ENCODE results near the gene RGL4.

Gene RGL4

DNA sequence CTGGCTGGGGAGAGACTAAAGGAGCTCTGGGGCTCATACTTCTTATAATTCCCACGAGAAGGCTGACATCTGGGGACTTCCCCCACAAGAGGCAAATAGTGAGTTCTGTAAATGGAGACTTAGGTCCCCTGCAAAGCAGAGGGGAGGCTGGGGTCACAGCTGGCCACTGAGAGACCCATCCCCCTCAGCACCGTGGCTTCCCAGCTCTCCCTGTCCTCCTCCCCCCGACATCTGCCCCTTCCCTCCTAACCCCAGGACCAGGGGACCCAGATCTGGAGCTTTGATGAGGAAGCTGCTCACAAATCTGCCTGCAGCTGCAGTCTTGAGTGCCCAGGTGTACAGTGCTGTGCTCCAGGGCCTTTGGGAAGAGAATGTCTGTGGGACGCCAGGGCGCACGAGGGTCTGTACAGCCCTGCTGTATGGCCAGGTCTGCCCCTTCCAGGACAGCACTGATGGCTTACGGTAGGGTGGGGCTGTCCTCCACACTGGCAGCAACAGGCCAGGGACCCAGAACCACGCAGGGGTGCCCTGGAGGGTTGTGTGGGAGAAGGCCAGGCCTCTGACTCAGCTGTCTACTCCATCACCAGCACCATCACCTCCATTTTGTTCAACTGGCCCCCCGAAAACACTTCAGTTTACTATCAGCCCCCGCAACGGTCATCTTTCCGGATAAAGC, 1.1 kb downstream of the RGL4 start:
- Histone ChIP-seq H3K9me3 (ENCODE audit: control insufficient read depth in 2 of 2, low read length in 2 of 2) (no peaks in the 10 kb centered on the region), H3K27ac (ENCODE audit: low read length) (no peak overlapping the region), H3K4me3 (ENCODE audit: low read length in 2 of 2) (no peak overlapping the region), H3K9ac (ENCODE audit: low read length in 2 of 2) (no peak overlapping the region), H3K36me3 (ENCODE audit: control insufficient read depth in 2 of 2, insufficient read depth in 2 of 2, low read length in 2 of 2) (peaks cover 17 to 27% of the 10 kb centered on the region in 2 donors), H3K27me3 (ENCODE audit: control insufficient read depth in 1 of 2, insufficient read depth in 2 of 2, low read length in 2 of 2) (no peaks in the 10 kb centered on the region), H3K4me1 (ENCODE audit: control insufficient read depth, insufficient read depth, low read length) (no peaks in the 10 kb centered on the region)

DNA sequence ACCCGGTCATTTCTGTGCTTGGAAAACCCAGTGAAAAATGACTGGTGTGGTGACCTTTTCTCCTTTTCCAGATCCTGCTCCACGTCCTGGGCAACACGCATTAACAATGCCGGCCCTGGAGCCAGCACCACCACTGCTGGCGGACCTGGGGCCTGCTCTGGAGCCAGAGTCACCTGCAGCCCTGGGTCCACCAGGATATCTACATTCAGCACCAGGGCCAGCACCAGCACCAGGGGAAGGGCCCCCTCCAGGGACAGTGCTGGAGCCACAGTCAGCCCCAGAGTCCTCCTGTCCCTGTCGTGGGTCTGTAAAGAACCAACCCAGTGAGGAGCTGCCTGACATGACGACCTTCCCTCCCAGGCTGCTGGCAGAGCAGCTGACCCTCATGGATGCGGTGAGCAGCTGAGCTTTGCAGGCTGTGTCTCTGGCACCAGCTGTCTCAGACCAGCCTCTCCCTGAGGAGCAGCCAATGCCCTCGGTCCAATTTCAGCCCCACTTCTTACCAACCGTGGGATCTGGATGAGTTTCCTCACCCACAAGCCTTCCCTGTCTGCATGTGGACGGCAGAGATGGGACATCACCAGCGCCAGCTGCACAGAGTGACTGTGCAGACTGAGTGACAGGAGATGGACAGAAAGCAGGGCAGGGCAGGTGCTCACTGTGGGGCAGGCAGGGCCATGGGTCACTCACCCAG, 1.9 kb downstream of the RGL4 start:
- H3K4me1 ChIP-seq (ENCODE audit: control insufficient read depth, insufficient read depth, low read length), result no peaks in the 10 kb centered on the region
- peaks cover 17 to 27% of the 10 kb centered on the region in 2 donors for H3K36me3 ChIP-seq (ENCODE audit: control insufficient read depth in 2 of 2, insufficient read depth in 2 of 2, low read length in 2 of 2)
- H3K27me3 ChIP-seq (ENCODE audit: control insufficient read depth in 1 of 2, insufficient read depth in 2 of 2, low read length in 2 of 2), result no peaks in the 10 kb centered on the region
- no peak overlapping the region for H3K9ac ChIP-seq (ENCODE audit: low read length in 2 of 2)
- no peaks in the 10 kb centered on the region for H3K9me3 ChIP-seq (ENCODE audit: control insufficient read depth in 2 of 2, low read length in 2 of 2)
- H3K4me3 ChIP-seq (ENCODE audit: low read length in 2 of 2), result no peak overlapping the region
- no peak overlapping the region for H3K27ac ChIP-seq (ENCODE audit: low read length)

DNA sequence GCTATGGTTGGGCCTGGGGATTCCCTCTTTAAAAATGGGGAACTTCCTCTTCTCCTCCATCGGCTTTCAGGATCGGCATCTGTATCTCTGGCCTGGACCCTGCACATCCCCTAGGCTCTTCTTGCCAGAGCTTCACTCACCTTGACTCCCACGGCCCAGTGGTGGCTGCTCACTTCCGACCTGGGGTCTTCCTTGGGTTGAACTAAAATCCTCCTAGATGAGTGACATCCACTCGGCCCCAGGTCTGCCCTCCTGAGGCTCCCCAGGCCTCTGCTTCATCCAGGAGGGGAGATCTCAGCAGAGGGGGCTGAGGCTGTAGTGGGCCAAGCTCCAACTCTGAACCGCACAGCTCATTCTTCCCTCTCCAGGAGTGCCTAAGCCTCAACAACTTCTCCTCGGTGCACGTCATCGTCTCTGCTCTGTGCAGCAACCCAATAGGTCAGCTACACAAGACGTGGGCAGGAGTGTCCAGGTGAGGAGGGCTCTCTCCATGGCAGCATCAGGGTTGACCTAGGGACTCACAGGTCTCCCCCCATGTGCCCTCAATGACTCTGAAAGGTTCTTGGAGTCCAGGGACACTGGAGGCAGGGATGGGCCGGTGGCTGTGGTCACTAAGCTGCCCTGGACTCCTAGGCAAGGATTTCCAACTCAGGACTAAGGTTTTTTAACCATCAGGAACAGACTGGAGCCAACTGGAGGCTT, 3.3 kb downstream of the RGL4 start:
- no peak overlapping the region for H3K4me3 ChIP-seq (ENCODE audit: low read length in 2 of 2)
- no peaks in the 10 kb centered on the region for H3K4me1 ChIP-seq (ENCODE audit: control insufficient read depth, insufficient read depth, low read length)
- no peaks in the 10 kb centered on the region for H3K9me3 ChIP-seq (ENCODE audit: control insufficient read depth in 2 of 2, low read length in 2 of 2)
- peaks cover 22 to 30% of the 10 kb centered on the region in 2 donors for H3K36me3 ChIP-seq (ENCODE audit: control insufficient read depth in 2 of 2, insufficient read depth in 2 of 2, low read length in 2 of 2)
- no peak overlapping the region for H3K27ac ChIP-seq (ENCODE audit: low read length)
- no peaks in the 10 kb centered on the region for H3K27me3 ChIP-seq (ENCODE audit: control insufficient read depth in 1 of 2, insufficient read depth in 2 of 2, low read length in 2 of 2)
- H3K9ac ChIP-seq (ENCODE audit: low read length in 2 of 2), result no peak overlapping the region

GRCh38 chr22:23695141-23695540, 4.3 kb downstream of the RGL4 start:
- no peaks in the 10 kb centered on the region for H3K9me3 ChIP-seq (ENCODE audit: control insufficient read depth in 2 of 2, low read length in 2 of 2)
- no peak overlapping the region for H3K27ac ChIP-seq (ENCODE audit: low read length)
- no peak overlapping the region for H3K9ac ChIP-seq (ENCODE audit: low read length in 2 of 2)
- H3K36me3 ChIP-seq (ENCODE audit: control insufficient read depth in 2 of 2, insufficient read depth in 2 of 2, low read length in 2 of 2), result peaks cover 22 to 29% of the 10 kb centered on the region in 2 donors
- H3K4me1 ChIP-seq (ENCODE audit: control insufficient read depth, insufficient read depth, low read length), result no peaks in the 10 kb centered on the region
- H3K4me3 ChIP-seq (ENCODE audit: low read length in 2 of 2), result no peak overlapping the region
- no peaks in the 10 kb centered on the region for H3K27me3 ChIP-seq (ENCODE audit: control insufficient read depth in 1 of 2, insufficient read depth in 2 of 2, low read length in 2 of 2)

DNA sequence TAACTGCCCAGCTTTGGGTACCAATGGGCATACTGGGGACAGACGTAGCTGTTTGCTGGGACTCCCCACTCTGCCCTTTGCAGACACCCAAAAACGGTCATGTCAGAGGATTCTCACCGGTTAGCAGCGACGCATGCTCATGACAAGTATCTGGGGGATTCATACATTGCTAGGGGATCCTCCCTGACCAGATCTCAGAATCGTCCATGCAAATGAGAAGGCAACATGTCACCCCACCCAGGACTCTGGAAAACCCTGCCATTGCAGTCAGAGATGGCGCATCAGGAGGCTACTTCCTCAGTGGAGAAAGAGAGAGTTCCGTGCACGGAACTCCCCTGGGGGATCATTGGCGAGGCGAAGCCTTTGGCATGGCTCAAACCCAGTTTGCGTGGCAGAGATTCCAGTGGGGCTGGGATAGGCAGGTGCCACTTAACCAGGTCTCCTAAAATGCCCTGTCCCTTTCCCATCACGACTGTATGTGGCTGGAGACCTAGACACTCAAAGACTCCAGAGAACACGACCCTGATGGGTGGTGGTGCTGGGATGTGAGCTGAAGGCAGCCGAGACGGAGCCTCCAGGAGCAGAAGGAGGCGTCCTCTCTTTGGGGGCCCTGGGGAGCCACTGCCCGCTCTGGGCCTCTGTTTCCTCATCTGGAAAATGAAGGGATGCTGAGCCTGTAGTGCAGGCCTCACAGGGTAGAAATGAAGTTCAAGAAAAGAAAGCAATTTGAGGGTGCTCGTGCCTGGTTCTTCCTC, 4.9 kb downstream of the RGL4 start:
- no peak overlapping the region for H3K4me3 ChIP-seq (ENCODE audit: low read length in 2 of 2)
- H3K9ac ChIP-seq (ENCODE audit: low read length in 2 of 2), result no peak overlapping the region
- H3K4me1 ChIP-seq (ENCODE audit: control insufficient read depth, insufficient read depth, low read length), result no peaks in the 10 kb centered on the region
- H3K9me3 ChIP-seq (ENCODE audit: control insufficient read depth in 2 of 2, low read length in 2 of 2), result no peaks in the 10 kb centered on the region
- no peaks in the 10 kb centered on the region for H3K27me3 ChIP-seq (ENCODE audit: control insufficient read depth in 1 of 2, insufficient read depth in 2 of 2, low read length in 2 of 2)
- H3K36me3 ChIP-seq (ENCODE audit: control insufficient read depth in 2 of 2, insufficient read depth in 2 of 2, low read length in 2 of 2), result peaks cover 25 to 32% of the 10 kb centered on the region in 2 donors
- no peak overlapping the region for H3K27ac ChIP-seq (ENCODE audit: low read length)

DNA sequence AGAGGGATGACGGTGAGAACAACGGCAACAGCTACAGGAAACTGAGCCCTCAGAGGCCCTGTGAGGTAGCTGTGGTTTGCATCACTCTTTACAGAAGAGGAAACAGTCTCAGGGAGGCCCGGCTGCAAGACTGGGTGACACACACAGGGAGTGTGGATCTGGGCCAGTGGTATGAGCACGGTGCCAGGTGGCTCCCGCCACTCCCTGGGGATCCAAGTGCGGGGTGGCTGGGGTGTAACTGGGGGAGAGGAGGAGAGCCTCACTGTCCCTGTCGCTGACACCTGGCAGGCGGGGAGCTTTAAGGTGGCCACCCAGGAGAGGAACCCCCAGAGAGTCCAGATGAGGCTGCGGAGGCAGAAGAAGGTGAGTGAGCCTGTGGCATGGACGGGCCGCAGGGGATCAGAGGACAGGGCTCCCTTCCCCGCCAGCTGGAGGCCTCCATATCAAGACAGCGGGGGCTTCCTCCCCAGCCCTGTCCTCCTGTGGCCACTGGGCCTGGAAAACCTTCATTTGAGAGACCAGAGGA, 5.6 kb downstream of the RGL4 start:
- Histone ChIP-seq H3K4me3 (ENCODE audit: low read length in 2 of 2) (no peak overlapping the region), H3K9ac (ENCODE audit: low read length in 2 of 2) (no peak overlapping the region), H3K27me3 (ENCODE audit: control insufficient read depth in 1 of 2, insufficient read depth in 2 of 2, low read length in 2 of 2) (no peaks in the 10 kb centered on the region), H3K9me3 (ENCODE audit: control insufficient read depth in 2 of 2, low read length in 2 of 2) (no peaks in the 10 kb centered on the region), H3K27ac (ENCODE audit: low read length) (no peak overlapping the region), H3K4me1 (ENCODE audit: control insufficient read depth, insufficient read depth, low read length) (no peaks in the 10 kb centered on the region), H3K36me3 (ENCODE audit: control insufficient read depth in 2 of 2, insufficient read depth in 2 of 2, low read length in 2 of 2) (peaks cover 25 to 32% of the 10 kb centered on the region in 2 donors)

GRCh38 chr22:23697031-23697970, 6.5 kb downstream of the RGL4 start:
- Histone ChIP-seq H3K27me3 (ENCODE audit: control insufficient read depth in 1 of 2, insufficient read depth in 2 of 2, low read length in 2 of 2) (no peaks in the 10 kb centered on the region), H3K4me3 (ENCODE audit: low read length in 2 of 2) (no peak overlapping the region), H3K27ac (ENCODE audit: low read length) (no peak overlapping the region), H3K4me1 (ENCODE audit: control insufficient read depth, insufficient read depth, low read length) (no peaks in the 10 kb centered on the region), H3K9ac (ENCODE audit: low read length in 2 of 2) (no peak overlapping the region), H3K9me3 (ENCODE audit: control insufficient read depth in 2 of 2, low read length in 2 of 2) (no peaks in the 10 kb centered on the region), H3K36me3 (ENCODE audit: control insufficient read depth in 2 of 2, insufficient read depth in 2 of 2, low read length in 2 of 2) (peaks cover 29 to 35% of the 10 kb centered on the region in 2 donors)

DNA sequence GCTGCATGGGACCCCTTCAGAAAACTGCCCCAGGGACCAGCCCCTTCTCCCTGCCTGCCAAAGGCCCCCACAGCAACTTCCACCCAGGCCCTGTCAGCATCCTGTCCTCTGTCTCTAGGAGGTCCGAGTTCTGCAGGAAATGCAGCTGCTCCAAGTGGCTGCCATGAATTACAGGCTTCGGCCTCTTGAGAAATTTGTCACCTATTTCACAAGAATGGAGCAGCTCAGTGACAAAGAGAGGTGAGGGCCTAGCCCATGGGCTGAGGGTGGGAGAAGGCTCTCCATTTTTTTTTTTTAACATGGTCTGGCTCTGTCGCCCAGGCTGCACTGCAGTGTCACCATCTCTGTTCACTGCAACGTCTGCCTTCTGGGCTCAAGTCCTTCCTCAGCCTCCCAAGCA, 7.3 kb downstream of the RGL4 start:
- no peaks in the 10 kb centered on the region for H3K4me1 ChIP-seq (ENCODE audit: control insufficient read depth, insufficient read depth, low read length)
- no peak overlapping the region for H3K27ac ChIP-seq (ENCODE audit: low read length)
- no peak overlapping the region for H3K9ac ChIP-seq (ENCODE audit: low read length in 2 of 2)
- H3K36me3 ChIP-seq (ENCODE audit: control insufficient read depth in 2 of 2, insufficient read depth in 2 of 2, low read length in 2 of 2), result peaks cover 29 to 37% of the 10 kb centered on the region in 2 donors
- no peak overlapping the region for H3K4me3 ChIP-seq (ENCODE audit: low read length in 2 of 2)
- H3K9me3 ChIP-seq (ENCODE audit: control insufficient read depth in 2 of 2, low read length in 2 of 2), result no peaks in the 10 kb centered on the region
- no peaks in the 10 kb centered on the region for H3K27me3 ChIP-seq (ENCODE audit: control insufficient read depth in 1 of 2, insufficient read depth in 2 of 2, low read length in 2 of 2)

DNA sequence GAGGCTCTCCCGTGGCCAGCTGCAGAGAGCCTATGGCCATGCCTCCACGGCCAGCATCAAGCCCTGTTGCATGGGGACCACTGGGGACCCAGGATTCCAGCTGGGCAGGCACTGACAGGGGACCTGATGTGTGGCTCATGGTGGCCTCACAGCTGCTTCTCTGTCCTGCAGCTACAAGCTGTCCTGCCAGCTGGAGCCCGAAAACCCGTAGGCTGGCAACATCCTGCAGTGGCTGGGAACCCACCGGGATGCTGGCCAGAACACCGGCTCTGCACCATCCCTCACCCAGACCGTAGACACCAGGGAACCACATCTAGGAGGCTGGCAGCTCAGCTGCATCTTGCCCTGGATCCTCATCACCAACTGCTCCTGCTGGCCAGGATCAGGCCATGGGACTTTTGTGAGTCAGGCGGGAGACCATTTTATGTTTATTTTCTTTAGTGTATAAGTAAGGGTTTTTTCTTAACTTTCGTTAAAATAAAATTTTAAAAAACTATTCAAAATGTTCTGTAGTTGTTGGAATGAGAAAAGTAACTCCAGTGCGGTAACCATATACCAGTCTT, 7.9 kb downstream of the RGL4 start:
- no peak overlapping the region for H3K27ac ChIP-seq (ENCODE audit: low read length)
- H3K36me3 ChIP-seq (ENCODE audit: control insufficient read depth in 2 of 2, insufficient read depth in 2 of 2, low read length in 2 of 2), result peaks cover 23 to 34% of the 10 kb centered on the region in 2 donors
- H3K4me1 ChIP-seq (ENCODE audit: control insufficient read depth, insufficient read depth, low read length), result no peaks in the 10 kb centered on the region
- no peaks in the 10 kb centered on the region for H3K27me3 ChIP-seq (ENCODE audit: control insufficient read depth in 1 of 2, insufficient read depth in 2 of 2, low read length in 2 of 2)
- no peak overlapping the region for H3K9ac ChIP-seq (ENCODE audit: low read length in 2 of 2)
- H3K9me3 ChIP-seq (ENCODE audit: control insufficient read depth in 2 of 2, low read length in 2 of 2), result no peaks in the 10 kb centered on the region
- H3K4me3 ChIP-seq (ENCODE audit: low read length in 2 of 2), result no peak overlapping the region
